PC-9 (cell line): ENCODE results near the gene CEMIP2. TPM values are rescaled to one million over a fixed set of nuclear protein-coding genes. Genes with fewer than 3 reads are reported as not detected.

Experiments
- BruUV-seq: library from RNA; stranded (reverse); fragments of 400-500 nt; replicated peaks from 2 replicates; lab custom pipeline; 2021; lab: Mats Ljungman, UMichigan
- CTCF ChIA-PET: fragments of 300-600 bp; sonication (Branson Sonifier 250); formaldehyde crosslinking; loops from one replicate; lab custom pipeline; 2022; ENCODE audit warnings: antibody characterized with exemption; lab: Charles Lee
- POLR2A ChIA-PET: fragments of 300-600 bp; sonication (Branson Sonifier 250); formaldehyde crosslinking; loops from one replicate; lab custom pipeline; 2022; ENCODE audit warnings: antibody characterized with exemption; ENCODE audit not compliant: unreplicated experiment; lab: Charles Lee
- DNase-seq, 2 experiments: peaks; one replicate each; pipeline versions ENCODE4 v3.0.0 to v3.0.0-alpha.2; 2015 to 2022; ENCODE audit warnings: mixed read lengths in 1 of 2
- H2AFZ ChIP-seq: fragments of 200-600 bp; sonication (generic); 2 replicates; pipeline ENCODE4 v1.8.1; 2017; ENCODE audit warnings: antibody characterized with exemption
- H3F3A ChIP-seq: fragments of 200-600 bp; sonication (generic); 2 replicates; pipeline ENCODE4 v1.8.1; 2017; ENCODE audit warnings: antibody characterized with exemption, mild to moderate bottlenecking, low read depth; ENCODE audit not compliant: insufficient read depth
- H3K27ac ChIP-seq: fragments of 200-600 bp; sonication (generic); 2 replicates; pipeline ENCODE4 v1.6.1; 2016; ENCODE audit warnings: mixed run types
- H3K27me3 ChIP-seq: fragments of 200-600 bp; sonication (generic); 2 replicates; pipeline ENCODE4 v1.6.1; 2016; ENCODE audit warnings: low read depth, mixed run types; ENCODE audit not compliant: insufficient read depth
- H3K36me3 ChIP-seq: fragments of 200-600 bp; sonication (generic); 2 replicates; pipeline ENCODE4 v1.6.1; 2016; ENCODE audit warnings: low read depth, mixed run types
- H3K4me1 ChIP-seq: fragments of 200-600 bp; sonication (generic); replicated peaks from 2 replicates; pipeline ENCODE4 v1.6.1; 2016; ENCODE audit warnings: mixed run types; ENCODE audit not compliant: insufficient read depth
- H3K4me2 ChIP-seq: fragments of 200-600 bp; sonication (generic); 2 replicates; pipeline ENCODE4 v1.6.1; 2017; ENCODE audit warnings: mixed run types
- H3K4me3 ChIP-seq: fragments of 200-600 bp; sonication (generic); 2 replicates; pipeline ENCODE4 v1.6.1; 2016; ENCODE audit warnings: mixed run types
- H3K79me2 ChIP-seq: fragments of 200-600 bp; sonication (generic); 2 replicates; pipeline ENCODE4 v1.6.1; 2017; ENCODE audit warnings: low read depth, mixed run types
- H3K9me2 ChIP-seq: fragments of 200-600 bp; sonication (generic); 2 replicates; pipeline ENCODE4 v1.8.1; 2017; ENCODE audit warnings: mild to moderate bottlenecking; ENCODE audit not compliant: insufficient read depth
- H3K9me3 ChIP-seq: fragments of 200-600 bp; sonication (generic); 2 replicates; pipeline ENCODE4 v1.8.1; 2016; ENCODE audit warnings: low read depth; ENCODE audit not compliant: insufficient read depth
- H4K20me1 ChIP-seq: fragments of 200-600 bp; sonication (generic); 2 replicates; pipeline ENCODE4 v1.8.1; 2017; ENCODE audit not compliant: insufficient read depth
- EZH2 ChIP-seq: fragments of 200-600 bp; sonication (generic); IDR thresholded peaks from 2 replicates; pipeline ENCODE4 v1.8.0; 2017; ENCODE audit warnings: antibody characterized with exemption, low read depth
- intact Hi-C: fragments of 100-400 bp; cut with micrococcal nuclease; formaldehyde crosslinking; loops from one replicate; pipeline ENCODE4 v1.10.0; 2022; ENCODE audit not compliant: unreplicated experiment
- total RNA-seq: library from RNA; stranded (reverse); gene quantifications from 2 replicates; pipeline ENCODE4 v1.2.3, GENCODE V29; 2021
- TF ChIP-seq, protein P1 (sequence below): fragments of 200-600 bp; sonication (generic); conservative IDR thresholded peaks from 2 replicates; pipeline ENCODE4 v1.6.1; 2017; ENCODE audit warnings: mixed run types, antibody characterized with exemption, mild to moderate bottlenecking, moderate library complexity

Gene CEMIP2
- total RNA-seq, 1 experiment from 2014 or later, result 77.0 TPM

DNA sequence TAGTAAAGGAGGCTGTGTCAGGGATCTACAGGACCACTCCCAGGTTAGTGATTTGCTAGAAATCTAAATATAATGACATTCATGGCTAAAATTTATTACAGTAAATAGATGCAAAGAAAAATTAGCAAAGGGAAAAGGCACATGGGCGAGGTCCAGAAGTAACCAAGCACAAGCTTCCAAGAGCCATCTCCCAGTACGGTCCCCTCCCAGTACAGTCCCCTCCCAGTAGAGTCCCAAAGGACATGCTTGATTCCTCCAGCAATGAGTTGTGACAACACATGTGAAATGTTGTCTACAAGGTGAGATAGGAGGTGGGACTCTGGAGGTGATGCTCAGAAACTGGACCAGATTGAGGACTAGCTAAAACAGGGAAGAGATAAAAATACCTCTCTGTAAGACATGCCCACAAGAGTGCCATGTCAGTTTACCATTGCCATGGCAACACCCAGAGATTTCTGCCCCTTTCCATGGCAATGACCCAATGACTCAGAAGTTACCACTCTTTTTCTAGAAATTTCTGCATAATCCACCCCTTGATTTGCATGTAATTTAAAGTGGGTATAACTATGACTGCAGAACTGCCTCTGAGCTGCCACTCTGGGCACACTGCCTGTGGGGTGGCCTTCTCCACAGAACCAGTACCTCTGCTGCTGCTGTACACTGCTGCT is 27.9 kb upstream of the CEMIP2 start:
- no peaks in the 10 kb centered on the region for H3K36me3 ChIP-seq
- CTCF ChIA-PET, result no interaction called here
- H3K27ac ChIP-seq, result no peak overlapping the region
- H4K20me1 ChIP-seq, result no peaks in the 10 kb centered on the region
- no peaks in the 10 kb centered on the region for H3K27me3 ChIP-seq
- BruUV-seq, result no TSS peak
- no peaks in the 10 kb centered on the region for H3K9me2 ChIP-seq
- H2AFZ ChIP-seq, result no peak overlapping the region
- H3K4me3 ChIP-seq, result no peak overlapping the region
- no peaks in the 10 kb centered on the region for H3F3A ChIP-seq
- POLR2A ChIA-PET, result interaction anchor here (0.6 kb wide), 1 partner anchor 338 kb away, joined by 3 read pairs; no protein-coding TSS in a partner anchor
- H3K4me1 ChIP-seq, result no peaks in the 10 kb centered on the region
- no peak overlapping the region for H3K4me2 ChIP-seq
- DNase-seq, result no peak
- no peaks in the 10 kb centered on the region for H3K79me2 ChIP-seq
- TF ChIP-seq, protein P1, sequence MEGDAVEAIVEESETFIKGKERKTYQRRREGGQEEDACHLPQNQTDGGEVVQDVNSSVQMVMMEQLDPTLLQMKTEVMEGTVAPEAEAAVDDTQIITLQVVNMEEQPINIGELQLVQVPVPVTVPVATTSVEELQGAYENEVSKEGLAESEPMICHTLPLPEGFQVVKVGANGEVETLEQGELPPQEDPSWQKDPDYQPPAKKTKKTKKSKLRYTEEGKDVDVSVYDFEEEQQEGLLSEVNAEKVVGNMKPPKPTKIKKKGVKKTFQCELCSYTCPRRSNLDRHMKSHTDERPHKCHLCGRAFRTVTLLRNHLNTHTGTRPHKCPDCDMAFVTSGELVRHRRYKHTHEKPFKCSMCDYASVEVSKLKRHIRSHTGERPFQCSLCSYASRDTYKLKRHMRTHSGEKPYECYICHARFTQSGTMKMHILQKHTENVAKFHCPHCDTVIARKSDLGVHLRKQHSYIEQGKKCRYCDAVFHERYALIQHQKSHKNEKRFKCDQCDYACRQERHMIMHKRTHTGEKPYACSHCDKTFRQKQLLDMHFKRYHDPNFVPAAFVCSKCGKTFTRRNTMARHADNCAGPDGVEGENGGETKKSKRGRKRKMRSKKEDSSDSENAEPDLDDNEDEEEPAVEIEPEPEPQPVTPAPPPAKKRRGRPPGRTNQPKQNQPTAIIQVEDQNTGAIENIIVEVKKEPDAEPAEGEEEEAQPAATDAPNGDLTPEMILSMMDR, result no peak
- no peak for TF ChIP-seq EZH2
- intact Hi-C loops, result no loop called here
- H3K9me3 ChIP-seq, result no peaks in the 10 kb centered on the region

DNA sequence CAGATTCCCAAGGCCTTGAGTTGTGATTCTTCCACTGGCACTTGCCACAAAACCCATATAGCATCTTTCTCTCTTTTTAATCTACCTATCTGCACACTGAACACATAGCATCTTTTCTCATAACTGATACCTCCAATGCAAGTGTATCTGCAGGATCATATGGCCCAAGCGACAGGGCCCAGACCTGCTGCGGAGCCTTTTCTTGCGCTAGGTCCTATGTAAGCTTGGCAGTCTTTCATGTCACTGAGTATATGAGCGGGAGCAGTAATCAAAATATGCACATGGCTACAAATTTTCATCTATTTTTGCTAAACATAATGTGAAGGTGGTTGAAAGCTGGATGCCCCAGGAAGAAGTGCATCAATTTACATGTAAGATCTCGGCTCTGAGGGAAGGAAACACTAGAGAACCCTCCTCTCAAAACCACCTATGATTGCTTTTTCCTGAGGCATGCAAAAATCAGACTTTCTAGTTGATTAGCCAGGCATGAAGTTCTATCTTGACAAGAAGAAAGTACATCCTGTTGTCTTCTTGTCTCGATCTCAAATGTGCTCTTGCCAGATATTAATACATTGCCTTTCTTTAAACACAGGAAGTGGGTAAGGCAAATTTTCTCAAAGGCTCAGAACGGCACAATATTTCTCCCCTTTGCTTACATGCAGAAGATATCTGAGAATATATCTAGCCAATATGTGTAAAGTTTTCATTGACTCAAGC is 26.9 kb upstream of the CEMIP2 start:
- no peak for DNase-seq
- H3K9me2 ChIP-seq, result no peaks in the 10 kb centered on the region
- H3K9me3 ChIP-seq, result no peaks in the 10 kb centered on the region
- ChIA-PET CTCF (no interaction called here), POLR2A (interaction anchor here (0.6 kb wide), 1 partner anchor 337 kb away, joined by 3 read pairs; no protein-coding TSS in a partner anchor)
- no peaks in the 10 kb centered on the region for H3F3A ChIP-seq
- H3K36me3 ChIP-seq, result no peaks in the 10 kb centered on the region
- H2AFZ ChIP-seq, result no peak overlapping the region
- no peaks in the 10 kb centered on the region for H3K79me2 ChIP-seq
- TF ChIP-seq, protein P1, result no peak
- no peak for TF ChIP-seq EZH2
- no peaks in the 10 kb centered on the region for H3K4me1 ChIP-seq
- no peak overlapping the region for H3K27ac ChIP-seq
- no TSS peak for BruUV-seq
- H3K4me3 ChIP-seq, result no peak overlapping the region
- no peaks in the 10 kb centered on the region for H4K20me1 ChIP-seq
- intact Hi-C loops, result no loop called here
- no peak overlapping the region for H3K4me2 ChIP-seq
- H3K27me3 ChIP-seq, result no peaks in the 10 kb centered on the region

GRCh38 chr9:71793386-71794105 is 25.2 kb upstream of the CEMIP2 start:
- Histone ChIP-seq H3F3A (no peaks in the 10 kb centered on the region), H3K9me2 (no peaks in the 10 kb centered on the region), H3K9me3 (no peaks in the 10 kb centered on the region), H3K4me3 (no peak overlapping the region), H3K27ac (no peak overlapping the region), H3K36me3 (no peaks in the 10 kb centered on the region), H2AFZ (no peak overlapping the region), H3K4me2 (no peak overlapping the region), H4K20me1 (no peaks in the 10 kb centered on the region), H3K4me1 (no peaks in the 10 kb centered on the region), H3K79me2 (no peaks in the 10 kb centered on the region), H3K27me3 (no peaks in the 10 kb centered on the region)
- no peak for DNase-seq
- CTCF ChIA-PET, result no interaction called here
- TF ChIP-seq, protein P1, result no peak
- no peak for TF ChIP-seq EZH2
- intact Hi-C loops, result no loop called here
- POLR2A ChIA-PET, result interaction anchor here (0.6 kb wide), 1 partner anchor 411 kb away, joined by 4 read pairs; no protein-coding TSS in a partner anchor
- BruUV-seq, result no TSS peak
